Astrocyte (in vitro differentiated cells and primary cell): ENCODE measurements around the gene DHX58.

Experiments
- EZH2 ChIP-seq: IDR thresholded peaks from 2 replicates; pipeline ENCODE4 v1.6.1; 2012; ENCODE audit warnings: mild to moderate bottlenecking, low read length, inconsistent platforms; ENCODE audit not compliant: insufficient read depth
- TF ChIP-seq, protein P1 (sequence below): IDR thresholded peaks from 2 replicates; pipeline ENCODE4 v1.5.1; 2011; ENCODE audit warnings: low read depth, mild to moderate bottlenecking, inconsistent platforms, low read length, moderate library complexity; ENCODE audit not compliant: insufficient read depth

DNA sequence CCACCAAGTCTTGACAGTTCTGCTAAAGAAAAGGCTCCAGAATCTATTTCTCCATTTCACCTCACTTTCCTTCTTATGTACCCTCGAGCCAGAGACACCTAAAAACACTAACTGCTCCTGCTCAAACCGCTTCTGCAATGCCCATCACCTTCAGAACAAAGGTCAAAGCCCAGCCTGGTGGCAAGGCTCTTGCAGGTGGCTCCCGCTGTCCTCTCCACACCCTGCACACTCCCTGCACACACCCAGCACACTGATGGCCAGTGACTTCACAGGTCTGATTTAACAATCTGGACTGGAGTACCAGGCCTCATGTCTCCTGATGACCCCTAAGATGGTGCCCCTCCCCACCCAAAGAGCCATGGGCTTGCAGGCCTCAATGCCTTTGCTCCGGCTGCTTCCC, 52.3 kb downstream of the DHX58 start:
- TF ChIP-seq, protein P1, sequence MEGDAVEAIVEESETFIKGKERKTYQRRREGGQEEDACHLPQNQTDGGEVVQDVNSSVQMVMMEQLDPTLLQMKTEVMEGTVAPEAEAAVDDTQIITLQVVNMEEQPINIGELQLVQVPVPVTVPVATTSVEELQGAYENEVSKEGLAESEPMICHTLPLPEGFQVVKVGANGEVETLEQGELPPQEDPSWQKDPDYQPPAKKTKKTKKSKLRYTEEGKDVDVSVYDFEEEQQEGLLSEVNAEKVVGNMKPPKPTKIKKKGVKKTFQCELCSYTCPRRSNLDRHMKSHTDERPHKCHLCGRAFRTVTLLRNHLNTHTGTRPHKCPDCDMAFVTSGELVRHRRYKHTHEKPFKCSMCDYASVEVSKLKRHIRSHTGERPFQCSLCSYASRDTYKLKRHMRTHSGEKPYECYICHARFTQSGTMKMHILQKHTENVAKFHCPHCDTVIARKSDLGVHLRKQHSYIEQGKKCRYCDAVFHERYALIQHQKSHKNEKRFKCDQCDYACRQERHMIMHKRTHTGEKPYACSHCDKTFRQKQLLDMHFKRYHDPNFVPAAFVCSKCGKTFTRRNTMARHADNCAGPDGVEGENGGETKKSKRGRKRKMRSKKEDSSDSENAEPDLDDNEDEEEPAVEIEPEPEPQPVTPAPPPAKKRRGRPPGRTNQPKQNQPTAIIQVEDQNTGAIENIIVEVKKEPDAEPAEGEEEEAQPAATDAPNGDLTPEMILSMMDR = no peak
- TF ChIP-seq EZH2 = no peak
